GM12878 (cell line): ENCODE measurements around the gene TIFAB. TPM values are rescaled to one million over a fixed set of nuclear protein-coding genes. Genes with fewer than 3 reads are reported as not detected.

ENCODE experiments used
- ATAC-seq: fragments of 200-7000 bp; cut with Tn5 transposase; 3 replicates; pipeline ENCODE4 v1.9.1; 2020; ENCODE audit warnings: mild to moderate bottlenecking, moderate library complexity
- BruUV-seq: library from RNA; stranded (reverse); fragments of 400-500 nt; replicated peaks from 2 replicates; lab custom pipeline; 2021; lab: Mats Ljungman, UMichigan
- CTCF ChIA-PET: fragments of 300-600 bp; sonication (Branson Sonifier 250); formaldehyde crosslinking; extraction: SDS; loops from one replicate; lab custom pipeline; 2021; ENCODE audit warnings: inconsistent platforms; lab: Yijun Ruan, JAX
- POLR2A ChIA-PET: fragments of 350-600 bp; formaldehyde crosslinking; extraction: SDS; loops from one replicate; lab custom pipeline; 2021; ENCODE audit warnings: inconsistent platforms; lab: Charles Lee
- RAD21 ChIA-PET: fragments of 300-600 bp; sonication (Branson Sonifier 250); formaldehyde crosslinking; loops from one replicate; lab custom pipeline; 2023; ENCODE audit warnings: antibody characterized with exemption; ENCODE audit not compliant: unreplicated experiment; lab: Charles Lee
- SMC1A ChIA-PET: fragments of 300-600 bp; sonication (Branson Sonifier 250); formaldehyde crosslinking; loops from one replicate; lab custom pipeline; 2023; ENCODE audit not compliant: unreplicated experiment, uncharacterized antibody; lab: Charles Lee
- DNase-seq: peaks from one replicate; pipeline ENCODE4 v3.0.0-alpha.2; 2011; ENCODE audit warnings: low read depth, low spot score
- FAIRE-seq: peaks from 3 replicates; lab custom pipeline; 2011; peaks lifted over from hg19 to GRCh38; lab: Jason Lieb, UNC
- H2AFZ ChIP-seq: 2 replicates; pipeline ENCODE4 v1.6.0; 2011; ENCODE audit warnings: low read depth, low read length, control low read depth; ENCODE audit not compliant: control insufficient read depth
- H3K27ac ChIP-seq: 2 replicates; pipeline ENCODE4 v1.5.1; 2011; ENCODE audit warnings: control low read depth; ENCODE audit not compliant: control insufficient read depth, insufficient read depth
- H3K27me3 ChIP-seq, 2 experiments: replicated peaks in 1 of 2; 2 replicates each; pipeline versions ENCODE4 v1.6.0 to v1.6.1; 2011; ENCODE audit warnings: low read length in 1 of 2; ENCODE audit not compliant: control insufficient read depth in 2 of 2, insufficient read depth in 2 of 2
- H3K36me3 ChIP-seq, 2 experiments: 2 replicates each; pipeline ENCODE4 v1.5.1; 2011; ENCODE audit warnings: low read length in 1 of 2; ENCODE audit not compliant: control insufficient read depth in 2 of 2, insufficient read depth in 2 of 2
- H3K4me1 ChIP-seq: 2 replicates; pipeline ENCODE4 v1.6.1; 2011; ENCODE audit warnings: mild to moderate bottlenecking, low read length, moderate library complexity, mixed read lengths; ENCODE audit not compliant: control insufficient read depth, insufficient read depth
- H3K4me2 ChIP-seq: 2 replicates; pipeline ENCODE4 v1.6.0; 2011; ENCODE audit warnings: control low read depth; ENCODE audit not compliant: control insufficient read depth, insufficient read depth
- H3K4me3 ChIP-seq: fragments of 200-600 bp; sonication (generic); 2 replicates; pipeline ENCODE4 v1.5.1; 2016
- H3K79me2 ChIP-seq: 2 replicates; pipeline ENCODE4 v1.6.0; 2011; ENCODE audit warnings: low read length; ENCODE audit not compliant: control insufficient read depth, insufficient read depth
- H3K9ac ChIP-seq: 2 replicates; pipeline ENCODE4 v1.8.0; 2011; ENCODE audit warnings: low read length, control low read depth, mixed read lengths; ENCODE audit not compliant: control insufficient read depth, insufficient read depth
- H3K9me3 ChIP-seq: replicated peaks from 3 replicates; pipeline ENCODE4 v1.5.1; 2011; ENCODE audit warnings: mild to moderate bottlenecking, low read length; ENCODE audit not compliant: control insufficient read depth, insufficient read depth
- H4K20me1 ChIP-seq: 2 replicates; pipeline ENCODE4 v1.6.0; 2011; ENCODE audit not compliant: control insufficient read depth, insufficient read depth
- CBX3 ChIP-seq: fragments of 200-600 bp; sonication (generic); IDR thresholded peaks from 2 replicates; pipeline ENCODE4 v1.6.1; 2016; ENCODE audit warnings: low read depth, borderline replicate concordance
- EP300 ChIP-seq, 2 experiments: fragments of 150-350 bp in 1 of 2; IDR thresholded peaks; 2 replicates each; pipeline ENCODE4 v1.6.1; 2011 to 2012; ENCODE audit warnings: low read depth in 2 of 2, low read length in 2 of 2, borderline replicate concordance in 1 of 2, improper control_type of control experiment in 1 of 2, inconsistent platforms in 1 of 2; ENCODE audit not compliant: control insufficient read depth in 1 of 2
- FOXM1 ChIP-seq: IDR thresholded peaks from 2 replicates; pipeline ENCODE4 v1.6.1; 2012; ENCODE audit warnings: low read depth, mild to moderate bottlenecking, inconsistent platforms, low read length, moderate library complexity
- GATAD2B ChIP-seq: fragments of 450-650 bp; conservative IDR thresholded peaks from 2 replicates; pipeline ENCODE4 v1.6.1; 2017; ENCODE audit warnings: low read depth, mild to moderate bottlenecking, moderate library complexity
- SMAD1 ChIP-seq: fragments of 450-650 bp; IDR thresholded peaks from 2 replicates; pipeline ENCODE4 v1.6.1; 2018; ENCODE audit warnings: mild to moderate bottlenecking, low read depth; ENCODE audit not compliant: partially characterized antibody
- SMARCA5 ChIP-seq: fragments of 450-650 bp; IDR thresholded peaks from 2 replicates; pipeline ENCODE4 v1.6.1; 2017; ENCODE audit warnings: mild to moderate bottlenecking
- TARDBP ChIP-seq: IDR thresholded peaks from 2 replicates; pipeline ENCODE4 v1.6.1; 2016; ENCODE audit warnings: borderline replicate concordance
- TBL1XR1 ChIP-seq: IDR thresholded peaks from 2 replicates; pipeline ENCODE4 v1.6.1; 2012; ENCODE audit warnings: low read depth, low read length, improper control_type of control experiment
- TCF7 ChIP-seq: IDR thresholded peaks from 2 replicates; pipeline ENCODE4 v1.6.1; 2014; ENCODE audit warnings: antibody characterized with exemption, borderline replicate concordance
- YY1 ChIP-seq: IDR thresholded peaks from 2 replicates; pipeline ENCODE4 v1.6.1; 2011; ENCODE audit warnings: low read depth, mild to moderate bottlenecking, low read length
- ZNF207 ChIP-seq: fragments of 450-650 bp; IDR thresholded peaks from 2 replicates; pipeline ENCODE4 v1.6.1; 2014; ENCODE audit warnings: antibody characterized with exemption, mild to moderate bottlenecking, borderline replicate concordance
- WGBS: methylation state at CpG from one replicate; pipeline ENCODE4 v1.1.6; 2016; ENCODE audit warnings: low lambda C conversion rate; ENCODE audit not compliant: insufficient replicate concordance, insufficient coverage; ENCODE audit errors: missing lambda C conversion rate; 5-methylcytosine and 5-hydroxymethylcytosine counted together
- in situ Hi-C: fragments of 300-500 bp; cut with MboI; formaldehyde crosslinking; loops from 9 replicates; pipeline ENCODE4 v1.14.3; 2018; ENCODE audit warnings: mixed read lengths
- intact Hi-C: fragments of 100-400 bp; cut with micrococcal nuclease; formaldehyde crosslinking; loops from one replicate; pipeline ENCODE4 v1.14.2; 2022; ENCODE audit not compliant: unreplicated experiment
- polyA plus RNA-seq, 11 experiments: library from polyadenylated mRNA; depleted of rRNA in 4 of 11; unstranded in 6 of 11; stranded (reverse) in 5 of 11; fragments of >200 nt; fragmentation: Nextera tagmentation in 4 of 11; fragmentation: Illumina TruSeq in 1 of 11; extraction: Ambion mirVana in 4 of 11; extraction: Trizol in 1 of 11; gene quantifications; 1 replicate in 1 of 11; 2 replicates in 10 of 11; pipeline versions ENCODE4 v1.2.1 to v1.2.3, GENCODE V29; 2011 to 2016; ENCODE audit warnings: inconsistent platforms in 2 of 11, missing spikeins in 2 of 11, low read depth in 1 of 11
- total RNA-seq, 4 experiments: library from RNA; depleted of rRNA in 3 of 4; stranded (reverse); fragments of >200 nt in 3 of 4; fragmentation: Illumina TruSeq in 1 of 4; extraction: Trizol in 1 of 4; gene quantifications; 2 replicates each; pipeline versions ENCODE4 v1.2.1 to v1.2.3, GENCODE V29; 2013 to 2021
- TF ChIP-seq, protein P1 (sequence below): fragments of 450-650 bp; IDR thresholded peaks from 2 replicates; pipeline ENCODE4 v1.6.1; 2014; ENCODE audit warnings: mild to moderate bottlenecking
- TF ChIP-seq, protein P2 (sequence below): IDR thresholded peaks from 2 replicates; pipeline ENCODE4 v1.6.1; 2011; ENCODE audit warnings: mild to moderate bottlenecking, low read depth, low read length, moderate library complexity; ENCODE audit not compliant: insufficient replicate concordance
- TF ChIP-seq, protein P3 (sequence below): IDR thresholded peaks from 2 replicates; pipeline ENCODE4 v1.6.1; 2011; ENCODE audit warnings: low read depth, low read length, improper control_type of control experiment, borderline replicate concordance

TIFAB gene
- total and polyA plus RNA-seq, 10 of the 15 experiments (the other 5 are each of a cell fraction or from before 2014, with no cell fraction given): not detected

DNA sequence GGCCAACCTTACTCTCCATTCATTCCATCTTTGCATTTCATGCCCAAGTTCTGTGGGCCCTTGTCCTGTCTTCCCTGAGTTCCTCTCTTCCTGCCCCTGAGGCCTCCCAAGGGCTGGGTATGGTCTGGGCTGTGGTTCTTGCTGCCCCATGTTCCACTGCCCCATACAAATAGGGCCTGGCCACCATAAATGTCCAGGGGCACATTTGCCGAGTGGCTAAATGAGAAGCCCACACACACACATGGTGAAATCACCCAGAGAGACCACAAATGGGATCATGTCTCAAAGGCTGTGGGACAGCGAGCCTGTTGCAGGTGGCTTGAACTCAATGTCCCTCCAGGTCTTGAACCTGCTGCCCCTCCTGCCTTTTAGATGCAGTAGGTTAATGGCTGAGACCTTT lies 1.2 kb downstream of the TIFAB start:
- Histone ChIP-seq H3K36me3 (no peaks in the 10 kb centered on the region), H3K4me1 (peaks cover 28% of the 10 kb centered on the region), H3K27me3 (no peaks in the 10 kb centered on the region), H3K9ac (no peak overlapping the region), H3K9me3 (no peaks in the 10 kb centered on the region; the same call in 2 of the 3 replicates), H2AFZ (no peak overlapping the region), H3K4me3 (no peak overlapping the region), H3K27ac (no peak overlapping the region), H4K20me1 (no peaks in the 10 kb centered on the region), H3K79me2 (no peaks in the 10 kb centered on the region), H3K4me2 (no peak overlapping the region)
- 89% methylated on average over 2 of the region's 2 CpGs for WGBS
- intact Hi-C loops: no loop called here
- ATAC-seq (no peak), FAIRE-seq (no peak), DNase-seq (no peak)
- no TSS peak for BruUV-seq
- TF ChIP-seq ZNF207 (no peak), SMAD1 (no peak), CBX3 (no peak)
- TF ChIP-seq, protein P1, sequence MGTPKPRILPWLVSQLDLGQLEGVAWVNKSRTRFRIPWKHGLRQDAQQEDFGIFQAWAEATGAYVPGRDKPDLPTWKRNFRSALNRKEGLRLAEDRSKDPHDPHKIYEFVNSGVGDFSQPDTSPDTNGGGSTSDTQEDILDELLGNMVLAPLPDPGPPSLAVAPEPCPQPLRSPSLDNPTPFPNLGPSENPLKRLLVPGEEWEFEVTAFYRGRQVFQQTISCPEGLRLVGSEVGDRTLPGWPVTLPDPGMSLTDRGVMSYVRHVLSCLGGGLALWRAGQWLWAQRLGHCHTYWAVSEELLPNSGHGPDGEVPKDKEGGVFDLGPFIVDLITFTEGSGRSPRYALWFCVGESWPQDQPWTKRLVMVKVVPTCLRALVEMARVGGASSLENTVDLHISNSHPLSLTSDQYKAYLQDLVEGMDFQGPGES: no peak
- SMC1A ChIA-PET: no interaction called here
- CTCF ChIA-PET: no interaction called here
- POLR2A ChIA-PET: no interaction called here
- in situ Hi-C loops: no loop called here
- RAD21 ChIA-PET: no interaction called here

DNA sequence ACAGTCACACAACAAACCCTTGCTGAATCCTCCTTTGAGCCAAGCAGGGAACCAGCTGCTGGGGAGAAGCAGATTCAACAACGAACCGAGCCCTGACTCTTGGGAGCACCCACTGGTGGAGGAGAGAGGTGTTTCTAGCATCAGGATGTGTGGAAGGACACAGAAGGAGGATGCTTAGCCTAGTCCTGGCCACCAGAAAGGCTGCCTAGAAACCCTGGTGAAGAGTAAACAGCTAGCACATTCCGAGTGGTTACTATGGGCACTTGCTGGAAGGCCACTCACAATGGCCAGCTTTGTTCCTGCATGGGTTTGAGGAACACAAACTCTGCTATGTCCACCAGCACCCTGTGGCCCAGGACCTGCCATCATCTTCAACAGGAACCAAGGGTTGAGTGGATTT lies 1.8 kb downstream of the TIFAB start:
- BruUV-seq: no TSS peak
- H3K4me3 ChIP-seq: no peak overlapping the region
- no peak for FAIRE-seq
- no peak overlapping the region for H3K9ac ChIP-seq
- H3K9me3 ChIP-seq: no peaks in the 10 kb centered on the region; the same call in 2 of the 3 replicates
- no peak overlapping the region for H3K4me2 ChIP-seq
- no peak overlapping the region for H3K27ac ChIP-seq
- ATAC-seq: no peak
- peaks cover 23% of the 10 kb centered on the region for H3K4me1 ChIP-seq
- no peaks in the 10 kb centered on the region for H3K36me3 ChIP-seq
- intact Hi-C loops (no loop called here), in situ Hi-C loops (no loop called here)
- ChIA-PET RAD21 (no interaction called here), CTCF (interaction anchor here (0.6 to 2.0 kb wide), 2 partner anchors 12 to 24 kb away, joined by 3 to 7 read pairs; no protein-coding TSS in a partner anchor), SMC1A (no interaction called here), POLR2A (no interaction called here)
- H4K20me1 ChIP-seq: no peaks in the 10 kb centered on the region
- H2AFZ ChIP-seq: no peak overlapping the region
- H3K79me2 ChIP-seq: no peaks in the 10 kb centered on the region
- no peaks in the 10 kb centered on the region for H3K27me3 ChIP-seq
- WGBS: 11% methylated on average over 3 of the region's 3 CpGs
- DNase-seq: no peak
- TF ChIP-seq EP300 (IDR thresholded peaks at IDR 0.05; ENCODE audit: borderline replicate concordance in 1 of 2, control insufficient read depth in 1 of 2, low read depth in 2 of 2, low read length in 2 of 2) (no peak), GATAD2B (no peak), YY1 (no peak), ZNF207 (no peak), TARDBP (no peak), TBL1XR1 (no peak), SMARCA5 (no peak), TCF7 (no peak), FOXM1 (no peak)
- TF ChIP-seq, protein P2, sequence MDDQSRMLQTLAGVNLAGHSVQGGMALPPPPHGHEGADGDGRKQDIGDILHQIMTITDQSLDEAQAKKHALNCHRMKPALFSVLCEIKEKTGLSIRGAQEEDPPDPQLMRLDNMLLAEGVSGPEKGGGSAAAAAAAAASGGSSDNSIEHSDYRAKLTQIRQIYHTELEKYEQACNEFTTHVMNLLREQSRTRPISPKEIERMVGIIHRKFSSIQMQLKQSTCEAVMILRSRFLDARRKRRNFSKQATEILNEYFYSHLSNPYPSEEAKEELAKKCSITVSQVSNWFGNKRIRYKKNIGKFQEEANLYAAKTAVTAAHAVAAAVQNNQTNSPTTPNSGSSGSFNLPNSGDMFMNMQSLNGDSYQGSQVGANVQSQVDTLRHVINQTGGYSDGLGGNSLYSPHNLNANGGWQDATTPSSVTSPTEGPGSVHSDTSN: no peak
- TF ChIP-seq, protein P3, sequence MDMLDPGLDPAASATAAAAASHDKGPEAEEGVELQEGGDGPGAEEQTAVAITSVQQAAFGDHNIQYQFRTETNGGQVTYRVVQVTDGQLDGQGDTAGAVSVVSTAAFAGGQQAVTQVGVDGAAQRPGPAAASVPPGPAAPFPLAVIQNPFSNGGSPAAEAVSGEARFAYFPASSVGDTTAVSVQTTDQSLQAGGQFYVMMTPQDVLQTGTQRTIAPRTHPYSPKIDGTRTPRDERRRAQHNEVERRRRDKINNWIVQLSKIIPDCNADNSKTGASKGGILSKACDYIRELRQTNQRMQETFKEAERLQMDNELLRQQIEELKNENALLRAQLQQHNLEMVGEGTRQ: no peak
